Measurements from ENCODE around the gene MAFG. TPM values are rescaled to one million over a fixed set of nuclear protein-coding genes. Genes with fewer than 3 reads are reported as not detected.

The MAFG gene
- total and polyA plus RNA-seq, 2 of the 13 experiments (the other 11 are each of a cell fraction or from before 2014, with no cell fraction given) = 14.5 to 20.0 TPM

DNA sequence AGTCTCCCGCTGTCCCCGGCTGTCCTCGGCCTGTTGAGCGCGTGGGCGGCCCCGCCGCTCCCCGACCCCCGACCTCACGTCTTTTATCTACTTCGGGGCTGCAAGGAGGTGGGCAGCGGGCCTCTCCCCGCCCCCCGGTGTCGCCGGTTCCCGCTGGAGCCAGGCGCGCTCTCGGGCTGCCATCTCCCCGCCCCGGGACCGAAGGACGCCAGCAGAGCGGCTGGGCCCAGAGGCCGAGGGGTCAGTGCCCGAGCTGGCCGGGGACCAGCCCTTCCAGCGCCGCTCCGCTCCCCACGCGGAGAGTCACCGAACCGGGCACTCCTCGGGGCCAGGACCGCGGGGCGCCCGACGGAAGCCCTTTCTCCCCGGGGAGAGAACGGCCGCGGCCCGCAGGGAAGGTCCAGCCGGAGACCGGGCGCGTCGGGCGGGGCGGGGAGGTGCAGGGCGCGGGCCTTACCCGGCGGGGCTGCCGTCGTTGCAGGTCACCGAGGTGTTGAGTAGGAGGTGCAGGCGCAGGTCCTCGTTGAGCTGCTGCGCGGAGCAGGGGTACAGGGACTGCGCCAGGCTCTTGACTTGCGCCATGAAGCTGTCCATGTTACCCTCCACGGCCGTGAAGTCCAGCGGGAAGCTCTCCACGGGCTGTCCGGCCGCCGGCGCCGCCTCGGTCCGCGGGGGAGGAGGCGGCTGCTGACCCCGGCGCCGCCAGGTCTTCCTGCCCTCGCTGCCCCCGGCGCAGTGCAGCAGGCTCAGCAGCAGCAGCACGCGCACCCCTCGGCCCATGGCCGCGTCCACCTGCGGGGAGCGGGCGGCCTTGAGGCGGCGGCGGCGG is 32.8 kb upstream of the MAFG start (continued):
- TF ChIP-seq, protein P1, sequence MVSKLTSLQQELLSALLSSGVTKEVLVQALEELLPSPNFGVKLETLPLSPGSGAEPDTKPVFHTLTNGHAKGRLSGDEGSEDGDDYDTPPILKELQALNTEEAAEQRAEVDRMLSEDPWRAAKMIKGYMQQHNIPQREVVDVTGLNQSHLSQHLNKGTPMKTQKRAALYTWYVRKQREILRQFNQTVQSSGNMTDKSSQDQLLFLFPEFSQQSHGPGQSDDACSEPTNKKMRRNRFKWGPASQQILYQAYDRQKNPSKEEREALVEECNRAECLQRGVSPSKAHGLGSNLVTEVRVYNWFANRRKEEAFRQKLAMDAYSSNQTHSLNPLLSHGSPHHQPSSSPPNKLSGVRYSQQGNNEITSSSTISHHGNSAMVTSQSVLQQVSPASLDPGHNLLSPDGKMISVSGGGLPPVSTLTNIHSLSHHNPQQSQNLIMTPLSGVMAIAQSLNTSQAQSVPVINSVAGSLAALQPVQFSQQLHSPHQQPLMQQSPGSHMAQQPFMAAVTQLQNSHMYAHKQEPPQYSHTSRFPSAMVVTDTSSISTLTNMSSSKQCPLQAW (CRISPR knock-in tag; IDR thresholded peaks at IDR 0.05) = no peak
- TF ChIP-seq ZNF274 (CRISPR knock-in tag; IDR thresholded peaks at IDR 0.05) (0 out of 2 replicates have a peak, but pooled peaks have one; percentile 18), ZNF660 (CRISPR knock-in tag; IDR thresholded peaks at IDR 0.05; ENCODE audit: borderline replicate concordance, low read depth) (no peak), KMT2A (CRISPR knock-in tag; IDR thresholded peaks at IDR 0.05) (0 out of 2 replicates have a peak, but pooled peaks have one; percentile 43), TBX2 (CRISPR knock-in tag; IDR thresholded peaks at IDR 0.05; ENCODE audit: borderline replicate concordance) (peak; percentile 61; the same call in 1 of the 2 replicates), ZFP37 (CRISPR knock-in tag; IDR thresholded peaks at IDR 0.05; ENCODE audit: borderline replicate concordance) (no peak), SALL2 (CRISPR knock-in tag; IDR thresholded peaks at IDR 0.05) (peak; percentile 22; the same call in 1 of the 2 replicates)
- TF ChIP-seq, protein P2, sequence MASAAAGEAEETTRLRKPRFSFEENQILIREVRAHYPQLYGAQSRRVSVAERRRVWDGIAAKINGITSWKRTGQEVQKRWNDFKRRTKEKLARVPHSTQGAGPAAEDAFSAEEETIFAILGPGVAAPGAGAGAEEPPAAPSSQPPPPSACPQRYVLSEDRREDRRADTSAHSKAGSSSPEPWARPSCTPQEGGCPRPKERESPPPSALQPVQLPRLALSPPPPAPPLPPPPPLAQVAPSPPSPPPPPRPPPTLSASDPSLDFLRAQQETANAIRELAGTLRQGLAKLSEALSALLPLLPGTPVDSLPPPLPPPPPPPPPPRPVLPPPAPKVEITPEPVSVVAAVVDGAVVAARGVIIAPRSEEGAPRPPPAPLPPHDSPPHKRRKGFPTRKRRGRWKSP (CRISPR knock-in tag; IDR thresholded peaks at IDR 0.05) = peak; percentile 79; the same call in 1 of the 2 replicates
- TF ChIP-seq, protein P3, sequence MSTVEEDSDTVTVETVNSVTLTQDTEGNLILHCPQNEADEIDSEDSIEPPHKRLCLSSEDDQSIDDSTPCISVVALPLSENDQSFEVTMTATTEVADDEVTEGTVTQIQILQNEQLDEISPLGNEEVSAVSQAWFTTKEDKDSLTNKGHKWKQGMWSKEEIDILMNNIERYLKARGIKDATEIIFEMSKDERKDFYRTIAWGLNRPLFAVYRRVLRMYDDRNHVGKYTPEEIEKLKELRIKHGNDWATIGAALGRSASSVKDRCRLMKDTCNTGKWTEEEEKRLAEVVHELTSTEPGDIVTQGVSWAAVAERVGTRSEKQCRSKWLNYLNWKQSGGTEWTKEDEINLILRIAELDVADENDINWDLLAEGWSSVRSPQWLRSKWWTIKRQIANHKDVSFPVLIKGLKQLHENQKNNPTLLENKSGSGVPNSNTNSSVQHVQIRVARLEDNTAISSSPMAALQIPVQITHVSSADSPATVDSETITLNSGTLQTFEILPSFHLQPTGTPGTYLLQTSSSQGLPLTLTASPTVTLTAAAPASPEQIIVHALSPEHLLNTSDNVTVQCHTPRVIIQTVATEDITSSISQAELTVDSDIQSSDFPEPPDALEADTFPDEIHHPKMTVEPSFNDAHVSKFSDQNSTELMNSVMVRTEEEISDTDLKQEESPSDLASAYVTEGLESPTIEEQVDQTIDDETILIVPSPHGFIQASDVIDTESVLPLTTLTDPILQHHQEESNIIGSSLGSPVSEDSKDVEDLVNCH (CRISPR knock-in tag; IDR thresholded peaks at IDR 0.05) = 0 out of 2 replicates have a peak, but pooled peaks have one; percentile 64
- TF ChIP-seq, protein P4, sequence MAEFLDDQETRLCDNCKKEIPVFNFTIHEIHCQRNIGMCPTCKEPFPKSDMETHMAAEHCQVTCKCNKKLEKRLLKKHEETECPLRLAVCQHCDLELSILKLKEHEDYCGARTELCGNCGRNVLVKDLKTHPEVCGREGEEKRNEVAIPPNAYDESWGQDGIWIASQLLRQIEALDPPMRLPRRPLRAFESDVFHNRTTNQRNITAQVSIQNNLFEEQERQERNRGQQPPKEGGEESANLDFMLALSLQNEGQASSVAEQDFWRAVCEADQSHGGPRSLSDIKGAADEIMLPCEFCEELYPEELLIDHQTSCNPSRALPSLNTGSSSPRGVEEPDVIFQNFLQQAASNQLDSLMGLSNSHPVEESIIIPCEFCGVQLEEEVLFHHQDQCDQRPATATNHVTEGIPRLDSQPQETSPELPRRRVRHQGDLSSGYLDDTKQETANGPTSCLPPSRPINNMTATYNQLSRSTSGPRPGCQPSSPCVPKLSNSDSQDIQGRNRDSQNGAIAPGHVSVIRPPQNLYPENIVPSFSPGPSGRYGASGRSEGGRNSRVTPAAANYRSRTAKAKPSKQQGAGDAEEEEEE (CRISPR knock-in tag; IDR thresholded peaks at IDR 0.05; ENCODE audit: borderline replicate concordance) = no peak

Data from HepG2 (cell line).